D721Med (cell line): Measurements from ENCODE around the gene TMEM108.
A peak's percentile ranks its signal among the peaks of the same experiment; 100 is the strongest.

ENCODE experiments used
- DNase-seq: peaks from one replicate; pipeline ENCODE4 v3.0.0; 2011; ENCODE audit warnings: low spot score; ENCODE audit not compliant: insufficient read length
- FAIRE-seq: peaks from 2 replicates; lab custom pipeline; 2011; peaks lifted over from hg19 to GRCh38; lab: Jason Lieb, UNC
- TF ChIP-seq, protein P1 (sequence below): IDR thresholded peaks from 2 replicates; pipeline ENCODE4 v1.5.1; 2012; ENCODE audit warnings: mild to moderate bottlenecking, control low read depth; ENCODE audit not compliant: insufficient read depth; ENCODE audit errors: missing control alignments

TMEM108 gene

DNA sequence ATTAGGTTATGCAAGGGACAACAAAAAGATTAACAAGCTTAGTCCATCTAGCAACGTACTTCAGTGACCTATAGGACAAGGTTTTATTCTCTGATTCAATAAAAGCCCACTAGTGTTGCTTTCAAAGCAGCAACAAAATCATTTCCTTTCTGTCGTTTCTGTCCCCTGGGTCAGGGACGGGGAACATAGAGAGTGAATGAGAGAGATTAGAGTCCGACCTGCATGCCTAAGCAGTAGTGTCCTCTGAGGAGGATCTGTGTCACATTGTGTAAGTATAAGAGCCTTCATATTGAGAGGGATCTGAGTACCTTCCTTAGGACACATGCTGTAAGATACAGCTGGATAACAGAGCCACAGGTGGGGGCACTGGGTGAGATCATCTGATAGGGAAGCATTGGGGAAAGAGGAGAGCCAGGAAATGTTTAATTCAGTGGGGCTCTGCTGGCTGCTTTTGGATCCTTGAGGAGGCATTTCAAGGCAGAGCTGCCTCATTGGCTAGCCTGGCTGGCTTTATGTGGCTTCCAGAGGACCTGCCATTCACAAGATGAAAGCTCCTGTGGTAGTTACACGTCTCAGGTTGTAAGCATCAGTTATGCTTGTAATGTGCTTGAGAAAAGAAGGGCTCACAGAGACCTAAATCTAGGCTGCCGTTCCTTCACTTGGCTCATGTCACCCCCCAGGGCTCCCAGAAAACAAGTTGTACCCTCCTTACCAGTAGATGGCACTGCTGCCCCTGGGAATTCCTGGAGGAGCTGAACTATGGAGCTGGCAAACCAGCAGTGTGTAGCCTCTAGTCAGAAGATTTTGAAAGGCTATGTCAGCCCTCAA is 2.7 kb downstream of the TMEM108 start:
- FAIRE-seq, result peak; percentile 78
- DNase-seq, result peak; percentile 69
- TF ChIP-seq, protein P1, sequence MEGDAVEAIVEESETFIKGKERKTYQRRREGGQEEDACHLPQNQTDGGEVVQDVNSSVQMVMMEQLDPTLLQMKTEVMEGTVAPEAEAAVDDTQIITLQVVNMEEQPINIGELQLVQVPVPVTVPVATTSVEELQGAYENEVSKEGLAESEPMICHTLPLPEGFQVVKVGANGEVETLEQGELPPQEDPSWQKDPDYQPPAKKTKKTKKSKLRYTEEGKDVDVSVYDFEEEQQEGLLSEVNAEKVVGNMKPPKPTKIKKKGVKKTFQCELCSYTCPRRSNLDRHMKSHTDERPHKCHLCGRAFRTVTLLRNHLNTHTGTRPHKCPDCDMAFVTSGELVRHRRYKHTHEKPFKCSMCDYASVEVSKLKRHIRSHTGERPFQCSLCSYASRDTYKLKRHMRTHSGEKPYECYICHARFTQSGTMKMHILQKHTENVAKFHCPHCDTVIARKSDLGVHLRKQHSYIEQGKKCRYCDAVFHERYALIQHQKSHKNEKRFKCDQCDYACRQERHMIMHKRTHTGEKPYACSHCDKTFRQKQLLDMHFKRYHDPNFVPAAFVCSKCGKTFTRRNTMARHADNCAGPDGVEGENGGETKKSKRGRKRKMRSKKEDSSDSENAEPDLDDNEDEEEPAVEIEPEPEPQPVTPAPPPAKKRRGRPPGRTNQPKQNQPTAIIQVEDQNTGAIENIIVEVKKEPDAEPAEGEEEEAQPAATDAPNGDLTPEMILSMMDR, result peak; percentile 95

DNA sequence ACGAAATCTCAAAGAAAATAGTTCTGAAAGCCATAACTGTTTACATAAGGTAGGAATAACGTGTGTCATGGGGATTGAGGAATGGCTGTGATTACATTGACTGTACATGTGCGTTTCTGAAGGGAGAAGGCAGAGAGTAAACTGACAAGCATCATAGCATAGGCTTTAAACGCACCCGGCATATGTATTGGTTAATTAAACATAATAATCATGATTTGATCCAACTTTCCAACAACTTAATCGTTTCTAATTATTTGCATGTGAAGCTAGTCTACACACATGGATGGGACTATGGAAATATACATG is 3.3 kb downstream of the TMEM108 start:
- no peak for FAIRE-seq
- TF ChIP-seq, protein P1, result no peak
- DNase-seq, result no peak

DNA sequence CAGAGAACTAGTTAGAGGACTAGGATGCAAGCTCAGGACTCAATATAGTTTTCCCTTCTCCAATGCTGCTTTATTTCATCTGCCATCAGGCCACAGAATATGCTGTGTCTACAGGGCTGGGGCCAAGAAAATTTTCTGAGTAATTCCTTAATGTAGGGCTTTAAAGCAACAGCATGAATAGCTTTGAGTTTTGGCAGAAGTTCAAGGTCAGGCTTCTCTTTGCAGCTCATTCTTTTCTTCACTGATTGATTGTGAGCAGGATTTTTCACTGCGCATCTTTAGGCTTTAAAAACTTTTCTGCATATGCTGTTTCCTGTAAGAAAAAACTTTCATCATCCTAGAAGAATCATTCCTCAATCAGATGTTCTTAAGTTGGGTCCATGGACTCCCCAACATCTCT is 4.6 kb downstream of the TMEM108 start:
- no peak for DNase-seq
- TF ChIP-seq, protein P1, result no peak
- FAIRE-seq, result no peak

DNA sequence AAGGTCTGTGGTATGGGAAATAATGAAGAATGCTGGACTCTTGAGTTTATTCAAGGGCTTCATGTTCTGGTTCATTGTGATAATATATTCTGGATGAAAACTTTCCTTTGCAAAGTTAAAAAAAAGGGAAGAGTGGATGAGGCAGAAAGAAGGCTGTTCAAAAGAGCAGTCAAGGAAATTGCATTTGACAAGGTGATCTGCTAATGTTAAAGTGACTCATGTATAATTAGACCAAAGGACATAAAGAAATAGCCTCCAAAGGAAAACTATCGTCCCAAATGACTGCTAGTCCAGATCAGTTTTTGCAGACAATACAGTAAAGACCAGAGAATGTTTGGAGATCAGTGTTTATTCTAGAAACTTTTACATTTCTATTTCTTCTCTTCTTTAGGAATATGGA is 9.8 kb downstream of the TMEM108 start:
- FAIRE-seq (peak; percentile 53), DNase-seq (no peak)
- TF ChIP-seq, protein P1, result no peak

DNA sequence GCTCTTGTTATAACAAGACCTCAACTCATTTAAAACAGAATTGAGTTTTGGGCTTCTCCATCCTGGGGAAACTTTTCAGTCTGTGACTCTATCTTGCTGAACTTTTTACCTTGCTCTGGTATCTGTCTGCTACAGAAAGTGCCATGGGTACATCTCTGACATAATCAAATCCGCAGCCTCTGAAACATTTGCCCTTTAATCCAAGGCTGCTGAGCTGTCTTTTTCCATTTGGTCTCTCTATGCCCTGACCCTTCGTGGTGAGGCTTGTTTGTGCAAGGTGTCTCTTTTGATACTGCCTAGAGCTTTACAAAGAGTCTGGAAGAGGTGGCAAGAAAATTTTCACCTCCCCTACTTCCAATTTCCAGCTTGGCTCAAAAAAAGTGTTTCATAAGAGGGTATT is 11.3 kb downstream of the TMEM108 start:
- FAIRE-seq (peak; percentile 11), DNase-seq (no peak)
- TF ChIP-seq, protein P1, result no peak

DNA sequence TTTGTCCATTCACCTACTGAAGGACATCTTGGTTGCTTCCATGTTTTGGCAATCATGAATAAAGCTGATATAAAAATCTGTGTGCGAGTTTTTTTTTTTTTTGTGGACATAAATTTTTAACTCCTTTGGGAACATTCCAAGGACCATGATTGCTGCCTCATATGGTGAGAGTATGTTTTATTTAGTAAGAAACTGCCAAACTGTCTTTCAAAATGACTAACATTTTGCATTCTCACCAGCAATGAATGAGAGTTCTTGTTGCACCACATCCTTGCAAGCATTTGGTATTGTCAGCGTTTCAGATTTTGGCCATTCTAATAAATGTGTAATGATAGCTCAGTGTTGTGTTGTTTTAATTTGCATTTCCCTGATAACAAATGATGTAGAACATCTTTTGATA is 12.7 kb downstream of the TMEM108 start:
- TF ChIP-seq, protein P1, result no peak
- DNase-seq, result no peak
- FAIRE-seq, result no peak

DNA sequence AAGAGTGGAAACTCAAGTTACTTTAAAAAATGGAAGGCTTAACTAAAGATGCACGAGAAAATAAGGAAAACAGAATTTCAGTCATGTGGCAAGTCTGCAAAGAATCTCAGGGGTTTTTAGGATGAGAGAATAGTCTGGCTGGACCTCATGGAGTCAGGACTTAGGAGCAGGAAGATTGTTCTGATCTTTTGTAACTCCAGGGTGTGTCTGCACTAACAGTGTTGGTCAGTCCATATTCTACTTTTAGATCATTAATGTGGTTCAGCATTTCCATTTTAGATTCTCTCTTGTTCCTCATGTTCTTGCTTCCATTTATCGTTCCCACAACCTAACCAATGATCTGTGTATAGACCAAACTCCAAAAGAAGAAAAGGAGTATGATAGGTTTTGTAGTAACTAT is 15.3 kb downstream of the TMEM108 start:
- no peak for FAIRE-seq
- no peak for DNase-seq
- TF ChIP-seq, protein P1, result no peak
